ENCODE measurements around the gene AUTS2. TPM values are rescaled to one million over a fixed set of nuclear protein-coding genes. Genes with fewer than 3 reads are reported as not detected.

AUTS2 gene
- total and polyA plus RNA-seq, 2 experiments from 2014 or later = 32.0 to 91.0 TPM

GRCh38 chr7:70701477-70701876 lies 1103.2 kb downstream of the AUTS2 start:
- H3K79me2 ChIP-seq (replicated peaks; ENCODE audit: insufficient read depth) = peaks cover 80% of the 10 kb centered on the region

More at GRCh38 chr7:70701477-70701876, 1103.2 kb downstream of the AUTS2 start:
- ATAC-seq = no peak
- H2AFZ ChIP-seq = no peak overlapping the region
- peaks cover 18% of the 10 kb centered on the region for H4K20me1 ChIP-seq (replicated peaks; ENCODE audit: insufficient read depth)
- Mint-ChIP-seq H3K27me3 (ENCODE audit: insufficient read depth, low read depth, poor library complexity) (peaks cover 16% of the 10 kb centered on the region), H3K4me3 (no peak overlapping the region; the same call in 2 of the 3 replicates), H3K4me1 (peaks cover 31% of the 10 kb centered on the region), H3K27ac (no peak overlapping the region), H3K9me3 (no peaks in the 10 kb centered on the region), H3K36me3 (ENCODE audit: low read depth) (peaks cover 52% of the 10 kb centered on the region)
- 0 out of 2 replicates have a peak, but pooled peaks cover under 1% of the 10 kb centered on the region for H3K27me3 ChIP-seq (ENCODE audit: insufficient read depth)
- H3K4me2 ChIP-seq = peak overlapping the region; percentile 75
- no peak for DNase-seq (ENCODE audit: low spot score)
- H3F3A ChIP-seq (replicated peaks; ENCODE audit: low read depth) = 0 out of 2 replicates have a peak, but pooled peaks cover 3% of the 10 kb centered on the region
- no peaks in the 10 kb centered on the region for H3K36me3 ChIP-seq (ENCODE audit: insufficient read depth)
- no peak overlapping the region for H3K27ac ChIP-seq (ENCODE audit: low read depth)
- no peaks in the 10 kb centered on the region for H3K9me2 ChIP-seq (ENCODE audit: insufficient read depth)
- H3K4me1 ChIP-seq (ENCODE audit: insufficient read depth) = peaks cover 78% of the 10 kb centered on the region
- TF ChIP-seq CREB1 (CRISPR knock-in tag; IDR thresholded peaks at IDR 0.05; ENCODE audit: low read depth) (no peak), POLR2AphosphoS5 (IDR thresholded peaks at IDR 0.05; ENCODE audit: low read depth) (no peak), ZNF331 (CRISPR knock-in tag; IDR thresholded peaks at IDR 0.05; ENCODE audit: low read depth) (no peak), NANOG (IDR thresholded peaks at IDR 0.05; ENCODE audit: borderline replicate concordance) (no peak), STAT1 (IDR thresholded peaks at IDR 0.05; ENCODE audit: unreplicated experiment) (no peak), EZH2phosphoT487 (IDR thresholded peaks at IDR 0.05; ENCODE audit: unreplicated experiment) (no peak), REST (IDR thresholded peaks at IDR 0.05; ENCODE audit: unreplicated experiment) (no peak), ZNF114 (CRISPR knock-in tag; IDR thresholded peaks at IDR 0.05) (no peak)
- TF ChIP-seq, protein P1, sequence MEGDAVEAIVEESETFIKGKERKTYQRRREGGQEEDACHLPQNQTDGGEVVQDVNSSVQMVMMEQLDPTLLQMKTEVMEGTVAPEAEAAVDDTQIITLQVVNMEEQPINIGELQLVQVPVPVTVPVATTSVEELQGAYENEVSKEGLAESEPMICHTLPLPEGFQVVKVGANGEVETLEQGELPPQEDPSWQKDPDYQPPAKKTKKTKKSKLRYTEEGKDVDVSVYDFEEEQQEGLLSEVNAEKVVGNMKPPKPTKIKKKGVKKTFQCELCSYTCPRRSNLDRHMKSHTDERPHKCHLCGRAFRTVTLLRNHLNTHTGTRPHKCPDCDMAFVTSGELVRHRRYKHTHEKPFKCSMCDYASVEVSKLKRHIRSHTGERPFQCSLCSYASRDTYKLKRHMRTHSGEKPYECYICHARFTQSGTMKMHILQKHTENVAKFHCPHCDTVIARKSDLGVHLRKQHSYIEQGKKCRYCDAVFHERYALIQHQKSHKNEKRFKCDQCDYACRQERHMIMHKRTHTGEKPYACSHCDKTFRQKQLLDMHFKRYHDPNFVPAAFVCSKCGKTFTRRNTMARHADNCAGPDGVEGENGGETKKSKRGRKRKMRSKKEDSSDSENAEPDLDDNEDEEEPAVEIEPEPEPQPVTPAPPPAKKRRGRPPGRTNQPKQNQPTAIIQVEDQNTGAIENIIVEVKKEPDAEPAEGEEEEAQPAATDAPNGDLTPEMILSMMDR (conservative IDR thresholded peaks at IDR 0.05; ENCODE audit: low read depth in 2 of 2) = no peak
- no peak overlapping the region; the same call in 1 of the 2 replicates for H3K4me3 ChIP-seq

All from GM23338 (cell line).